ENCODE results near the gene HDGF. TPM values are rescaled to one million over a fixed set of nuclear protein-coding genes. Genes with fewer than 3 reads are reported as not detected.

HDGF gene
- total RNA-seq, 1 experiment from 2014 or later: 325 TPM

- no peak for TF ChIP-seq SIN3A (IDR thresholded peaks at IDR 0.05; ENCODE audit: borderline replicate concordance, insufficient read depth, low read depth, low read length)
- TF ChIP-seq TCF7L2 (IDR thresholded peaks at IDR 0.05; ENCODE audit: low read depth, low read length): no peak
- TF ChIP-seq, protein P1, sequence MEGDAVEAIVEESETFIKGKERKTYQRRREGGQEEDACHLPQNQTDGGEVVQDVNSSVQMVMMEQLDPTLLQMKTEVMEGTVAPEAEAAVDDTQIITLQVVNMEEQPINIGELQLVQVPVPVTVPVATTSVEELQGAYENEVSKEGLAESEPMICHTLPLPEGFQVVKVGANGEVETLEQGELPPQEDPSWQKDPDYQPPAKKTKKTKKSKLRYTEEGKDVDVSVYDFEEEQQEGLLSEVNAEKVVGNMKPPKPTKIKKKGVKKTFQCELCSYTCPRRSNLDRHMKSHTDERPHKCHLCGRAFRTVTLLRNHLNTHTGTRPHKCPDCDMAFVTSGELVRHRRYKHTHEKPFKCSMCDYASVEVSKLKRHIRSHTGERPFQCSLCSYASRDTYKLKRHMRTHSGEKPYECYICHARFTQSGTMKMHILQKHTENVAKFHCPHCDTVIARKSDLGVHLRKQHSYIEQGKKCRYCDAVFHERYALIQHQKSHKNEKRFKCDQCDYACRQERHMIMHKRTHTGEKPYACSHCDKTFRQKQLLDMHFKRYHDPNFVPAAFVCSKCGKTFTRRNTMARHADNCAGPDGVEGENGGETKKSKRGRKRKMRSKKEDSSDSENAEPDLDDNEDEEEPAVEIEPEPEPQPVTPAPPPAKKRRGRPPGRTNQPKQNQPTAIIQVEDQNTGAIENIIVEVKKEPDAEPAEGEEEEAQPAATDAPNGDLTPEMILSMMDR (IDR thresholded peaks at IDR 0.05): no peak
- TF ChIP-seq REST (IDR thresholded peaks at IDR 0.05; ENCODE audit: insufficient read depth in 1 of 2, low read depth in 2 of 2, low read length in 1 of 2): no peak
- no peak for TF ChIP-seq POLR2AphosphoS5 (IDR thresholded peaks at IDR 0.05; ENCODE audit: low read depth, low read length)
- in situ Hi-C loops (cut with HindIII; ENCODE audit: low pct_unique_long_range_greater_than_20kb, low sequenced_read_pairs) (no loop called here), intact Hi-C loops (cut with micrococcal nuclease; ENCODE audit: unreplicated experiment) (no loop called here)
- Histone ChIP-seq H3K9me3 (ENCODE audit: control insufficient read depth, insufficient read depth, low read depth, low read length) (no peaks in the 10 kb centered on the region), H3K36me3 (ENCODE audit: control insufficient read depth, insufficient read depth, low read length) (no peaks in the 10 kb centered on the region; the same call in none of the 2 replicates), H3K27me3 (ENCODE audit: control insufficient read depth, insufficient read depth, low read length) (no peaks in the 10 kb centered on the region), H3K4me1 (ENCODE audit: control insufficient read depth, insufficient read depth, low read length) (no peaks in the 10 kb centered on the region), H3K27ac (ENCODE audit: low read length) (no peak overlapping the region), H3K4me3 (ENCODE audit: low read depth in 2 of 2, low read length in 2 of 2) (no peak overlapping the region)
- DNase-seq (ENCODE audit: low read depth, low spot score) (no peak), ATAC-seq (no peak; the same call in 1 of the 2 replicates)
- ChIA-PET POLR2A (no interaction called here), CTCF (no interaction called here)
- no TSS peak for BruUV-seq (replicated peaks)
Measured at GRCh38 chr1:156786640-156787039, 35.2 kb upstream of the HDGF start.

- H3K9me3 ChIP-seq (ENCODE audit: control insufficient read depth, insufficient read depth, low read depth, low read length): no peaks in the 10 kb centered on the region
- ATAC-seq: no peak
- TF ChIP-seq TCF7L2 (IDR thresholded peaks at IDR 0.05; ENCODE audit: low read depth, low read length): no peak
- TF ChIP-seq POLR2AphosphoS5 (IDR thresholded peaks at IDR 0.05; ENCODE audit: low read depth, low read length): no peak
- TF ChIP-seq SIN3A (IDR thresholded peaks at IDR 0.05; ENCODE audit: borderline replicate concordance, insufficient read depth, low read depth, low read length): no peak
- no peak for TF ChIP-seq REST (IDR thresholded peaks at IDR 0.05; ENCODE audit: insufficient read depth in 1 of 2, low read depth in 2 of 2, low read length in 1 of 2)
- TF ChIP-seq, protein P1 (IDR thresholded peaks at IDR 0.05): no peak
- CTCF ChIA-PET: no interaction called here
- POLR2A ChIA-PET: no interaction called here
- H3K27ac ChIP-seq (ENCODE audit: low read length): no peak overlapping the region
- intact Hi-C loops (cut with micrococcal nuclease; ENCODE audit: unreplicated experiment) (no loop called here), in situ Hi-C loops (cut with HindIII; ENCODE audit: low pct_unique_long_range_greater_than_20kb, low sequenced_read_pairs) (no loop called here)
- H3K27me3 ChIP-seq (ENCODE audit: control insufficient read depth, insufficient read depth, low read length): no peaks in the 10 kb centered on the region
- DNase-seq (ENCODE audit: low read depth, low spot score): no peak
- H3K4me3 ChIP-seq (ENCODE audit: low read depth in 2 of 2, low read length in 2 of 2): no peak overlapping the region
- no peaks in the 10 kb centered on the region; the same call in 1 of the 2 replicates for H3K36me3 ChIP-seq (ENCODE audit: control insufficient read depth, insufficient read depth, low read length)
- no TSS peak for BruUV-seq (replicated peaks)
- H3K4me1 ChIP-seq (ENCODE audit: control insufficient read depth, insufficient read depth, low read length): no peaks in the 10 kb centered on the region
Measured at GRCh38 chr1:156785458-156785857, 34.0 kb upstream of the HDGF start.
